HG03196 (cell line): Measurements from ENCODE around the gene WRAP73.

Experiments
- ATAC-seq: cut with Tn5 transposase; IDR thresholded peaks from one replicate; pipeline ENCODE4 v1.9.1; 2021; ENCODE audit not compliant: unreplicated experiment

WRAP73 gene

GRCh38 chr1:3614755-3615742 lies 34.9 kb downstream of the WRAP73 start:
- no peak for ATAC-seq

- ATAC-seq, result no peak
These were observed 37.8 kb downstream of the WRAP73 start for GRCh38 chr1:3612123-3612522.

- ATAC-seq, result no peak
These were observed 38.5 kb downstream of the WRAP73 start, which contains the start of gene MEGF6 for GRCh38 chr1:3611170-3612019. Gene MEGF6, minus strand, starts transcription at chr1:3611508. Its CDS starts 240 bp downstream, at chr1:3611268.

GRCh38 chr1:3610527-3611169 lies 39.3 kb downstream of the WRAP73 start:
- no peak for ATAC-seq

- ATAC-seq, result no peak
These were observed 40.0 kb downstream of the WRAP73 start for GRCh38 chr1:3609769-3610526.

- no peak for ATAC-seq
These were observed 40.7 kb downstream of the WRAP73 start for GRCh38 chr1:3609016-3609768.

- no peak for ATAC-seq
These were observed 41.7 kb downstream of the WRAP73 start for GRCh38 chr1:3608154-3608553.

GRCh38 chr1:3607703-3608065 lies 42.2 kb downstream of the WRAP73 start:
- no peak for ATAC-seq

- no peak for ATAC-seq
These were observed 42.9 kb downstream of the WRAP73 start for GRCh38 chr1:3606779-3607702.

GRCh38 chr1:3604997-3605823 lies 44.7 kb downstream of the WRAP73 start:
- ATAC-seq, result no peak

GRCh38 chr1:3604468-3604974 lies 45.4 kb downstream of the WRAP73 start:
- no peak for ATAC-seq

GRCh38 chr1:3603571-3604467 lies 46.1 kb downstream of the WRAP73 start:
- no peak for ATAC-seq

- no peak for ATAC-seq
These were observed 46.7 kb downstream of the WRAP73 start for GRCh38 chr1:3603156-3603555.

GRCh38 chr1:3602375-3602774 lies 47.5 kb downstream of the WRAP73 start:
- no peak for ATAC-seq

- no peak for ATAC-seq
These were observed 48.2 kb downstream of the WRAP73 start for GRCh38 chr1:3601743-3602142.

- ATAC-seq, result no peak
These were observed 49.5 kb downstream of the WRAP73 start for GRCh38 chr1:3600354-3600753.

- ATAC-seq, result no peak
These were observed 50.1 kb downstream of the WRAP73 start for GRCh38 chr1:3599816-3600215.
